ENCODE results near the gene UTP20.

Gene UTP20

DNA sequence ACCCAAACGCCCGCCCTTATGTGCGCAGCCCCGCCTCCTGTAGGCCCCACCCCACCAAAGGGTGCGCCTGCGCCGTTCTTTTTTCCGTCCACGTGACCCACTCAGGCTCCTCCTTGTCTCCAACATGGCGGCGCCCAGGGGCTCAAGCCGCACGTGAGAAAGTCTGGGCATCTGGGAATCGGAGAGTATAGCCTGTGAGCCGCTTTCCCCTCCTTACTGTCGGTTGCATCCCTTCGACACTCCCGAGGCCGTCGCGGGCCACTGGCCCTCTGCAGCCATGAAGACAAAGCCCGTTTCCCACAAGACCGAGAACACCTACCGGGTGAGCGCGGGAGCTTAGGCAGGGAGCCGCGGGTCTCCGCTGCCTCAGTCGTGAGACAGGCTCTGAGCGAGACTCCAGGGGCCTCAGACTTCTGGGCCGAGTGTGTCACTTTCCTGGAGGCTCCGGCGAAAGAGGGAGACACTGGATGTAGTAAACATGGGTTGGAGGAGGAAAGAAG is at the start of gene UTP20:
TSS of gene UTP20 (plus strand) at position 100 of the 500 bp plus-strand sequence. CDS start at position 278, 178 bp downstream.
- H3K4me3 Mint-ChIP-seq = peak within 1 kb of the TSS; percentile 88
- peaks cover 11% of the 10 kb centered on the region for H3K4me1 Mint-ChIP-seq
- peak within 1 kb of the TSS; percentile 90 for H3K27ac Mint-ChIP-seq
- DNase-seq (ENCODE audit: low spot score in 2 of 2) (peak; percentile 87 to 99), ATAC-seq (peak; percentile 99)
- H3K9me3 Mint-ChIP-seq = no peaks in the 10 kb centered on the region
- peaks cover 32% of the 10 kb centered on the region for H3K36me3 Mint-ChIP-seq

DNA sequence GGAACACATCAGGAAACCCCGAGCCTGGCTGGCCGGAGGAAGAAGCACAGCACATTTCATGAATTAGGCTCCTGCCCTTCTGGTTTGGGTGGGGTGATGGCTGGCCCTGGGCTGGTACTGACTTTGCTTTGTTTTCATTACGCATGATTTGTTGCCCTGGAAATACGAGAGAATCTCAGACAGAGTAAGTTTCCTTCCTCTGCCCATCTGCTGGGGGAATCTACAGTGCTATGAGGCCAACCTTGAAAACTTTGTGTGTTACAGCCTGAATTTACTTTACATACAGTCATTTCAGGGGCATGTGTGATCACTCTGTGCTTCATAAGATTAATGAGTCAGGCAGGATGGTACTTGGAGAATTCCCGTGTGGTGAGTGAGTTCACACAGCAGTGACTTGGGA is 49.4 kb upstream of the UTP20 start:
- DNase-seq (ENCODE audit: low spot score in 2 of 2) (no peak), ATAC-seq (no peak)
- H3K4me1 Mint-ChIP-seq = no peaks in the 10 kb centered on the region
- no peaks in the 10 kb centered on the region for H3K36me3 Mint-ChIP-seq
- H3K9me3 Mint-ChIP-seq = no peaks in the 10 kb centered on the region
- no peak overlapping the region for H3K27ac Mint-ChIP-seq
- no peak overlapping the region for H3K4me3 Mint-ChIP-seq

DNA sequence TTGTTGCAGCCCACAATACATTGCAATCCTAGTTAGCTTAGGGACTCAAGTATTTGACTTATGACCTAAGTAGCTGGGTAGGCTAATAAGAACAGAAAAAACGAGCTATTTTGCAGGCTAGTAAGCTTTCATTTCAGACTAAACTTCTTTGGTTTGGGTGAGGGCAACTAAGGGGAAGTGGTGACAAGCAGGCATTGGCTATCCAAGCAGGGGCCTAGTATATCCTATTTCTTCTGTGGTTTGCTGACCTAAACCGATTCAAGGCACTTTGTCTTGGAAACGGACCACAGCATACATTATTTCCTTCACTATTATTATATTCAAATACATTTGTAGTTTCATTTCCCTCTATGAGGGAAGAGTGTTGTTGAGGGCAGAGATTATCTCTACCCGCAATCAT is 48.3 kb upstream of the UTP20 start:
- ATAC-seq = no peak
- Mint-ChIP-seq H3K36me3 (no peaks in the 10 kb centered on the region), H3K9me3 (no peaks in the 10 kb centered on the region), H3K27ac (no peak overlapping the region), H3K4me3 (no peak overlapping the region), H3K4me1 (no peaks in the 10 kb centered on the region)
- DNase-seq (ENCODE audit: low spot score in 2 of 2) = no peak

DNA sequence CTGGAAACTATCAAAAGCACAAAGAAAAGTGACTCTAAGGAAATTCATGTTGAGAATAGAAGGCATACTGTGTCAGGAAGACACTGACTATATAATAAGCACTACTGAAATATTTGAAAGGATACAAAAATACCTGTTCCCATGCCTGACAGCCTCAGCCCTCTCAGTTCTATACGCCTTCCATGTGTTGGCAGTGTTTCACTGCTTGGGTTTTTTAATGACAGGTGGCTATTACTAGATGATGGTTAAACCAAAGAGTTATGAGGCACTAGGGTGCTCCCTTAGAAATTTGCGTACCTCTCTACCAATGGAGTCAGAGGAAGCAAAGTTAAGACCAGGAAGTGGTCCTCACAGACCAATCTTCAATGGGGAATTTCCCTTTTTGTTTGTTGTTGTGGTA is 44.2 kb upstream of the UTP20 start:
- Mint-ChIP-seq H3K4me1 (no peaks in the 10 kb centered on the region), H3K36me3 (no peaks in the 10 kb centered on the region), H3K9me3 (no peaks in the 10 kb centered on the region), H3K4me3 (no peak overlapping the region), H3K27ac (no peak overlapping the region)
- ATAC-seq (no peak), DNase-seq (ENCODE audit: low spot score in 2 of 2) (no peak)

DNA sequence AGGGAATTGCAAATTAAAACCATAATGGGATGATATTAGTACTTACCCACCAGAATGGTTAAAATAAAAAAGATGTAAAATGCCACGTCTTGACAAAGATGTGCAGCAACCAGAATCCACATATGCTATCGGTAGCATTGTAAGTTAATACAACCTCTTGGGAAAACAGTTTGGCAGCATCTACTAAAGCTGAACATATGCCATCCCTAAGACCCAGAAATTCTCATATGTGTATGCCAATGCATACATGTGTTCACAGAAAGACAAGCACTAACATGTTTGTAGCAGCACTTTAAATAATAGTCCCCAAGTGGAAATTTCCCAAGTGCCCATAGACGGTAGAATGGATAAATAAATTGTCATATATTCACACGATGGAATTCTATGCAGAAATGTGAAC is 41.6 kb upstream of the UTP20 start:
- ATAC-seq = no peak
- H3K4me3 Mint-ChIP-seq = no peak overlapping the region
- H3K9me3 Mint-ChIP-seq = no peaks in the 10 kb centered on the region

DNA sequence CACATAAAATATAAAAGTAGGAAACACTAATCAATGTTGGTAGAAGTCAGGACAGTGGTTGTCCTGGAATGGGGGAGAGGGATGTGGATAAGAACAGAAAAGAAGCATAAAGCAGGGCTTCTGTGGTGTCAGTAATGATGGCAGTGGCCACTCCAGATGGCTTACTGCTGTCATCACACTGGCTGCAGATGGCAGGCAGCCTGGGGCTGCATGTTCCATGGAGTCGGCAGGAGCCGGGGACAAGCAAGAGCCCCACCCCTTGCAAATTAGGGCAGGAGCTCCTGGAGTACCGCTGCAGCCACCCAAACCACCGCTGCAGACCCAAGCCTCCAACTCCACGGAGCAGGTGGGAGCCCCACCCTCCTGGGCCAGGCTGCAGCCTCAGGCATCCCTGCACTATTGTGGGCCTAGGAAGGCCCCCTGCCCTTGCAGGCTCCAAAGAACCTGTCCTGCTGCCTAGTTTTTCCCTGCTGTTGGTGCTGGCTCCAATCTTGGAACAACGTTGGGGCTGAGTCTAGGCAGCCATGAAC is 41.0 kb upstream of the UTP20 start:
- Mint-ChIP-seq H3K4me3 (no peak overlapping the region), H3K36me3 (no peaks in the 10 kb centered on the region), H3K9me3 (no peaks in the 10 kb centered on the region), H3K4me1 (no peaks in the 10 kb centered on the region), H3K27ac (no peak overlapping the region)
- peak; percentile 45 for ATAC-seq
- no peak for DNase-seq (ENCODE audit: low spot score in 2 of 2)

More for the DNA sequence above, 41.6 kb upstream of the UTP20 start:
- no peak for DNase-seq (ENCODE audit: low spot score in 2 of 2)
- Mint-ChIP-seq H3K36me3 (no peaks in the 10 kb centered on the region), H3K4me1 (no peaks in the 10 kb centered on the region), H3K27ac (no peak overlapping the region)

DNA sequence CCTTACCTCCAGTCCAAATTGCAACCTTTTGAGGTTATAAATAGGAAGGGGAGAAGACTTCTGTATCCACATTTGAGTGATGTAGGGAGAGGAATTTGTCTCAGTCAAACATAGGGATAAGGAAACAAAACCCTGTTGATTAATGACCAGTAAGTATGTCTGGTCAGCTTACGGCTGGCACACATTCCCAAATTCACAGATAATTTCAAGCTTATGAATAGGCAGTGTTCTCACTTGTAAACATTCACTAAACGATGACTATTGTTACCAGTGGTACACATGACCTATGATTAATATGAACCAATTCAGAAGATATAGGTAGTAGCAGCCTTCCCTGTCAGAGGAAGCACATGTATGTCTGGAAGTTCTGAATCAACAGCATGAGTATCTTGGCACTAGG is 36.8 kb upstream of the UTP20 start:
- ATAC-seq = no peak
- DNase-seq (ENCODE audit: low spot score in 2 of 2) = no peak
- H3K4me1 Mint-ChIP-seq = no peaks in the 10 kb centered on the region
- no peaks in the 10 kb centered on the region for H3K9me3 Mint-ChIP-seq
- H3K4me3 Mint-ChIP-seq = no peak overlapping the region
- no peaks in the 10 kb centered on the region for H3K36me3 Mint-ChIP-seq
- H3K27ac Mint-ChIP-seq = no peak overlapping the region

DNA sequence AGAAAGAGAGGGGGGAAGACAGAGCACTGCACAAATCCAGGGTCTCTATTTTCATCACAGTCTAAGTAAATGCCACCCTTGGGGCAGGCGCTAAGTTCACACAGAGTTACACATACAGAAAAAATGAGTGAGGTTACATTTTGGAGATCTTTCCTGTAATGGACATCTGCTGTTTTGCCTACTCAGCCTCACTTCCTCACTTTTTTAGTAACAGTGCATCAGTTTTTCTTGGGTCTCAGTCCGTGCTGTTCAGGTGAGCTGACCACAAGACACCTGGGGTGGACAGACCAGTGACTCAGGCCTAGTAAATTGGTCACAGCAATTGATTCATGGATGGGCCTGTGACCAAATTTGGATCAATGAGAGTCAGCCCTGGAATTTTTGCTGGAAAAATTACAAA is 36.3 kb upstream of the UTP20 start:
- no peak for ATAC-seq
- H3K36me3 Mint-ChIP-seq = no peaks in the 10 kb centered on the region
- no peaks in the 10 kb centered on the region for H3K9me3 Mint-ChIP-seq
- no peak overlapping the region for H3K27ac Mint-ChIP-seq
- DNase-seq (ENCODE audit: low spot score in 2 of 2) = no peak
- no peak overlapping the region for H3K4me3 Mint-ChIP-seq
- H3K4me1 Mint-ChIP-seq = no peaks in the 10 kb centered on the region

DNA sequence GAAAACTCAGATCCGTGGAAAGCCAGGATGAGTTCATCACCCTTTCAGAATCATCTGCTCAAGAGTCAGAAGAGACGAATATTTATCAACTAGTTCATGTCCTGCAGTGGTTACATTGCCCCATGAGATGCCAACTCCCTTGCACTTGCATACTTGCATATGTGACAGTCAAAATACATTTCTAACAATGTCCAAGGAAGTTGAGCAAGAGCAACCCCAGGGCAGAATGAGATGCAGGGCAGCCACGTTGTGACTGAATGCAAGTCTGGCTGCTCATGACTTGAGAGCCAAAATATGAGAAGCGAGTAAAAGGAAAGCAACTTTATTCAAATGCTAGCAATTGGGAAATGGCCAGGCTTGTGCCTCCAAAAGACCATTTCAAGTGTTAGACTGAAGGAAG is 23.6 kb upstream of the UTP20 start:
- no peaks in the 10 kb centered on the region for H3K4me1 Mint-ChIP-seq
- no peak for ATAC-seq
- no peak for DNase-seq (ENCODE audit: low spot score in 2 of 2)
- no peak overlapping the region for H3K27ac Mint-ChIP-seq
- H3K9me3 Mint-ChIP-seq = peaks cover 4% of the 10 kb centered on the region
- no peak overlapping the region for H3K4me3 Mint-ChIP-seq
- H3K36me3 Mint-ChIP-seq = no peaks in the 10 kb centered on the region

DNA sequence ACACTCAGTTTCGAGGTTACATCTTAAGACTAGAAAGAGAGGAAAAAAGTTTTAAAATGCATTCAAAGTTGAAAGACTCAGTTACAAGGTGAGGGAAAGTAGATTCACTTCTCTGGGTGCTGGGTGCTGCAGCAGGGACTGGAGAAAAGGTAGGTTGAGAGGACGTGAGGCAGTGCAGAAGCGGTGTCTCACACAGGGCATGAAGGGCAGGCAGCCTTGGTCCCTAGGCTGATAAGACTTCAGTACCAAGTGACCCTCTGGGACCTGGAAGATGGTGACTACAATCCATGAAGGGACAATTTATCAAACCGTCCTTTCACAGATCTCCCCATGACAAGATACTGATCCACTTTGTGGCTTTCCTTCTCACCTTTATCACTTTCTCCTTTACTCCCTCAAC is 22.5 kb upstream of the UTP20 start:
- no peaks in the 10 kb centered on the region for H3K36me3 Mint-ChIP-seq
- no peak overlapping the region for H3K27ac Mint-ChIP-seq
- peaks cover 4% of the 10 kb centered on the region for H3K9me3 Mint-ChIP-seq
- DNase-seq (ENCODE audit: low spot score in 2 of 2) = no peak
- no peak overlapping the region for H3K4me3 Mint-ChIP-seq
- H3K4me1 Mint-ChIP-seq = no peaks in the 10 kb centered on the region
- no peak for ATAC-seq

DNA sequence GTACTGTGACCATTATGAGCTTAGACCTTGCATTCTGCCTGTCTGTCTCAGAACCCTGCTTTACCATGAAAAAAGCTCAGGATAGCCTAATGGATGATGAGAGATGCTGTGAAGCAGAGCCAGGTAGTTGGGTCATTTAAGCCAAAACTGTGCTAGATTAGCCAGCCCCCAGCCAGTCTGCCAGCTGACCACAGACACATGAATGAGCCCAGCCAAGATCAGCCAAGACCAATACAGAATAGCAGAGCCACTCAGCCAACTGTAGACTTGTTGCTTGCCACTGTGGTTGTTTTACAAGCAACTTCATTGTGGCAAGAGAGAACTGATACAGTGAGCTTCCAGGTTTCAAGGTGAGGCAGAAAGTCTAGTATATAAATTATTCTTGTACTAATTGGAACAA is 12.8 kb upstream of the UTP20 start:
- H3K36me3 Mint-ChIP-seq = no peaks in the 10 kb centered on the region
- no peak for ATAC-seq
- H3K9me3 Mint-ChIP-seq = no peaks in the 10 kb centered on the region
- no peak for DNase-seq (ENCODE audit: low spot score in 2 of 2)
- no peak overlapping the region for H3K4me3 Mint-ChIP-seq
- H3K27ac Mint-ChIP-seq = no peak overlapping the region
- no peaks in the 10 kb centered on the region for H3K4me1 Mint-ChIP-seq

DNA sequence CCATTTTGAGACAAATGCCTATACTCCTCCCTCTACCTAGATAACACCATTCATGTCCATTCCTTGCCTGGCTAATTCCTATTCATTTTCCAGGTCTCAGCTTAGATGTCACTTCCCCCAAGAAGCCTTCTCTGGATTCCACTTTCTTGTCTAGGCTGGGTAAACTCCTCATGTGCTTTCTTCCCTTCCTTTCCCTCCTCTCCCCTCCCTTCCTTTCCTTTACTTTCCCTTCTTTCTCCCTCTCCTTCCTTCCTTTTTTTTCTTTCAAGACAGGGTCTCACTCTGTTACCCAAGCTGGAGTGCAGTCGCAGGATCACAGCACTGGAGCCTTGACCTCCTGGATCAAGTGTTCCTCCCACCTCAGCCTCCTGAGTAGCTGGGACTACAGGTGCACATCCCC is 3.5 kb upstream of the UTP20 start:
- Mint-ChIP-seq H3K4me1 (no peaks in the 10 kb centered on the region), H3K9me3 (no peaks in the 10 kb centered on the region), H3K27ac (no peak overlapping the region), H3K4me3 (no peak overlapping the region), H3K36me3 (no peaks in the 10 kb centered on the region)
- ATAC-seq = no peak
- DNase-seq (ENCODE audit: low spot score in 2 of 2) = no peak

DNA sequence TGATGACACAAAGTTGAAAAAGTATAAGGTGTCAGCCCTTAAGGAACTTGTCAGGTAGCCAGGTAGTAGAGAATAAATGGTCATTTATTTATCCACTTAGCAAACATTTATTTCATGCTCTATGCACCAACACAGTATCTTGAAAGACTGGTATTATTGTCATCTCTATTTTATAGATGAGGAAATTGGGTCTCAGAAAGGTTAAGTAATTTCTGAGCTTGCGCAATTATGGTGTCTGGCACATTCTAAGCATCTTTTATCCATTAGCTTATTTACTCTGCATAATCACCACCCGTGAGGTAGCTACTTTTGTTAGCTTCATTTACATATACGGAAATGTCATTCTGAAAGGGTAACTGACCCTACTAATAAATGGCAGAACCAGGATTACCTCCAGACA is 2.5 kb upstream of the UTP20 start:
- Mint-ChIP-seq H3K9me3 (no peaks in the 10 kb centered on the region), H3K27ac (no peak overlapping the region), H3K4me1 (peaks cover 6% of the 10 kb centered on the region), H3K4me3 (no peak overlapping the region), H3K36me3 (peaks cover 7% of the 10 kb centered on the region)
- DNase-seq (ENCODE audit: low spot score in 2 of 2) (no peak), ATAC-seq (no peak)

DNA sequence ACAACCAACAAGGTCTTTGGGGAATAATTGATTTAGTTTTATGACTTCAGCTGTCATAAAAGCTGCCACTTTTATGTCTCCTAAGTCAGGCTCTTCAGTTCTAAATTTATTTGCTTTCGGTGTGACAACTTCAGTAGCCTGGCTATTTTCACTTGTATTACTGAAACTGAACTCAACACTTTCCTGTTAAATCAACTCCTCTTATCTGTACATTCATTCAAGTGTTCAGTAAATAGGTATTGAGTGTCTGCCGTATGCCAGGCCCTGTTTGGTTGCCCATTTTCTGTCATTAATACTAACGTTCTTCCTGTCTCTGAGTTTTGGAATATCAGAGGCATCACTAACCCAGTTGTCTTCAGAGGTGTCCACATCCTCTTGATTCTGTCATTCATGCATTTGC is 7.5 kb downstream of the UTP20 start:
- ATAC-seq = no peak
- no peak for DNase-seq (ENCODE audit: low spot score in 2 of 2)
- Mint-ChIP-seq H3K4me1 (peaks cover 6% of the 10 kb centered on the region), H3K4me3 (no peak overlapping the region), H3K9me3 (no peaks in the 10 kb centered on the region), H3K36me3 (peaks cover 95% of the 10 kb centered on the region), H3K27ac (peak overlapping the region; percentile 13)

DNA sequence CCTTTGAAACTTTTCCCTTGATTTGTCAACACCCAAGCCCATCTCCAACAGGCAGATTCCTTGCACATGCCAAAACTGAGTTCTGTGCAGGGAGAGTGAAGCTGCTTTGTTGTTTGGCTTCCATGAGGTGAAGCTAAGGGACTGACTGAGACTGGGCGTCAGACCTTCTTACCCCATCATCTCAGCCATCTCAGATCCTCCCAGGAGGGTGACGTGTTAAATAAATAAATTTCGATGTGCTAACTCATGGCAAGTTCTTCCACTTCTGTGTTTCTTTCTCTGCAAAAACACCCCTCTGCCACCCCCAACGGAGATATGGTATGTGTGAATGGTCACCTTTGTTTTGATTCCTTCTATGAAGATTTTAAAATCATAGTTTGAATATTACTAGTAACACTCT is 17.8 kb downstream of the UTP20 start:
- peaks cover 98% of the 10 kb centered on the region for H3K36me3 Mint-ChIP-seq

DNA sequence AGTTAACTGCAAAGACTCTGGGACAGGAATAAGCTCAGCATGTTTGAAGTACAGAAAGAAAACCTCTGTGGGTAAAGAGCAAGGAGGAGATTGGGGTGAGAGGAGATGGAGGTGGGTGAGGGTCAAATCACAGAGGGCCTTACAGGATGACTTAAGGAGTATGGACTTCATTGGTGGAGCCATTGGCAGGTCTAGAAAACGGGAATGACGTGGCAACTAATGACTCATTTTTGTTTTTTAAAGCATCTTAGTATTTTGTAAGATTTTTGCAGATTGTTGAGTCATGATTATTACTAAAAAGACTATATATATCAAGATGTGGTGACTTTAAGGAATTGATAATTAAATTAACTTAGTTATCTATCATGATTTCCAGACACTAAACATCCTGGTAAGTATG is 18.5 kb downstream of the UTP20 start:
- Mint-ChIP-seq H3K36me3 (peaks cover 98% of the 10 kb centered on the region), H3K4me3 (no peak overlapping the region), H3K4me1 (no peaks in the 10 kb centered on the region), H3K9me3 (no peaks in the 10 kb centered on the region), H3K27ac (peak overlapping the region; percentile 8)
- no peak for ATAC-seq
- DNase-seq (ENCODE audit: low spot score in 2 of 2) = no peak

More for the DNA sequence above, 17.8 kb downstream of the UTP20 start:
- Mint-ChIP-seq H3K27ac (peak overlapping the region; percentile 8), H3K9me3 (no peaks in the 10 kb centered on the region), H3K4me1 (no peaks in the 10 kb centered on the region), H3K4me3 (no peak overlapping the region)
- DNase-seq (ENCODE audit: low spot score in 2 of 2) (no peak), ATAC-seq (no peak)

DNA sequence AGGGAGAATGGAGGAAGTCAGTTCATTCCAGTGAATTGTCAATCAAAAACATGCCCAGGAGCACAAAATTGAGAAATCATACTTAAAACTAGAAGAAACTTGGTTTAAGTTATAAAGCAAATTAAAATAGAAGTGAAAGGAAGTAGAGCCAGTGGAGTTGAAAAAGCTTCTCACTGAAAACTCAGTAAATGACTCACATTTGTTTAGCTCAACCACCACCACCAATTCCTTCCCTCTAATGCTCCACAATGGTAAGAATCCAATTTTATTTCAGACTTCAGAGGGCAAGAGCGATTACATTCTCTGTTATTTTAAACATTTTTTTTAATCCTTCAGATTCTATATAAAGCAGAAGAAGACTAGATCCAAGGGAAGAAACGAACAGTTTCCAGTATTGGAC is 19.4 kb downstream of the UTP20 start:
- H3K36me3 Mint-ChIP-seq = peaks cover 91% of the 10 kb centered on the region
- H3K4me3 Mint-ChIP-seq = no peak overlapping the region
- H3K9me3 Mint-ChIP-seq = no peaks in the 10 kb centered on the region
- ATAC-seq (no peak), DNase-seq (ENCODE audit: low spot score in 2 of 2) (no peak)
- H3K4me1 Mint-ChIP-seq = no peaks in the 10 kb centered on the region
- H3K27ac Mint-ChIP-seq = no peak overlapping the region

All from stimulated activated effector memory CD8-positive, alpha-beta T cell treated with anti-CD3 and anti-CD28 coated beads, Interleukin-12 subunit alpha, Interleukin-12 subunit beta, amount 100 ng/mL, for 72 hours (primary cell).